Right lobe of liver (tissue), 4 donors: ENCODE results near the gene ERMP1.

Experiments used
- CTCF ChIP-seq, 4 donors: fragments of 200-600 bp in 3 of 4; fragments of 450-650 bp in 1 of 4; IDR thresholded peaks; one replicate each; pipeline versions ENCODE4 v1.5.1 to v1.8.0; 2016 to 2022; ENCODE audit warnings: antibody characterized with exemption in 4 of 4, mild to moderate bottlenecking in 2 of 4
- POLR2A ChIP-seq: fragments of 450-650 bp; IDR thresholded peaks from one replicate; pipeline ENCODE4 v1.6.1; 2017; ENCODE audit warnings: antibody characterized with exemption, mild to moderate bottlenecking
- donor health status: DM: no; HTN: no; CAD: no.
- donor health status: DM: no; HTN: no; CAD: no.
- donor health status: DM: no; HTN: yes; CAD: no.

- no peak for TF ChIP-seq POLR2A
- TF ChIP-seq CTCF (IDR thresholded peaks at IDR 0.05), result no peak
These were observed 25.9 kb upstream of the ERMP1 start for GRCh38 chr9:5858833-5859232.
